ENCODE results near the gene PIGH.
"Not testable (repeated sequence)": the region's sequence is repeated elsewhere in the genome, so short reads cannot be mapped to it uniquely, and the experiment has no call there.

PIGH gene

GRCh38 chr14:67609642-67610310 lies 9.7 kb upstream of the PIGH start:
- DNase-seq (ENCODE audit: low read depth): no peak

GRCh38 chr14:67607646-67608045 lies 7.6 kb upstream of the PIGH start:
- DNase-seq (ENCODE audit: low read depth): no peak

- no peak for DNase-seq (ENCODE audit: low read depth)
These were observed 3.0 kb upstream of the PIGH start for GRCh38 chr14:67602995-67603545.

- no peak for DNase-seq (ENCODE audit: low read depth)
These were observed 2.0 kb upstream of the PIGH start for GRCh38 chr14:67602076-67602475.

- not testable (repeated sequence) for DNase-seq (ENCODE audit: low read depth)
These were observed 500 bp upstream of the PIGH start for GRCh38 chr14:67600562-67600974.

GRCh38 chr14:67595392-67595791 lies 4.7 kb downstream of the PIGH start:
- no peak for DNase-seq (ENCODE audit: low read depth)

GRCh38 chr14:67593650-67594049 lies 6.4 kb downstream of the PIGH start:
- DNase-seq (ENCODE audit: low read depth): not testable (repeated sequence)

- no peak for DNase-seq (ENCODE audit: low read depth)
These were observed 10.8 kb downstream of the PIGH start for GRCh38 chr14:67589204-67589770.

GRCh38 chr14:67586369-67586768 lies 13.7 kb downstream of the PIGH start:
- DNase-seq (ENCODE audit: low read depth): no peak

- no peak for DNase-seq (ENCODE audit: low read depth)
These were observed 15.1 kb downstream of the PIGH start for GRCh38 chr14:67584978-67585377.

GRCh38 chr14:67583711-67584644 lies 16.1 kb downstream of the PIGH start:
- peak; percentile 18 for DNase-seq (ENCODE audit: low read depth)

- no peak for DNase-seq (ENCODE audit: low read depth)
These were observed 18.0 kb downstream of the PIGH start for GRCh38 chr14:67582061-67582460.

GRCh38 chr14:67581643-67582042 lies 18.4 kb downstream of the PIGH start:
- DNase-seq (ENCODE audit: low read depth): no peak

GRCh38 chr14:67580336-67581171 lies 19.5 kb downstream of the PIGH start:
- DNase-seq (ENCODE audit: low read depth): no peak

GRCh38 chr14:67579636-67580035 lies 20.4 kb downstream of the PIGH start:
- no peak for DNase-seq (ENCODE audit: low read depth)

- DNase-seq (ENCODE audit: low read depth): no peak
These were observed 21.0 kb downstream of the PIGH start for GRCh38 chr14:67579040-67579439.

- no peak for DNase-seq (ENCODE audit: low read depth)
These were observed 21.9 kb downstream of the PIGH start for GRCh38 chr14:67577909-67578749.

GRCh38 chr14:67577181-67577808 lies 22.8 kb downstream of the PIGH start:
- DNase-seq (ENCODE audit: low read depth): no peak

- DNase-seq (ENCODE audit: low read depth): no peak
These were observed 23.7 kb downstream of the PIGH start for GRCh38 chr14:67576216-67576955.

GRCh38 chr14:67575684-67576083 lies 24.4 kb downstream of the PIGH start:
- DNase-seq (ENCODE audit: low read depth): no peak
